Measurements from ENCODE around the gene C10orf90. TPM values are rescaled to one million over a fixed set of nuclear protein-coding genes. Genes with fewer than 3 reads are reported as not detected.

The C10orf90 gene
- polyA plus RNA-seq, 4 donors, result not detected

GRCh38 chr10:126455766-126456405 lies 214.6 kb downstream of the C10orf90 start:
- 50 to 66% (median 61%) methylated on average over 11 of the region's 11 CpGs for WGBS, 3 donors

GRCh38 chr10:126455036-126455765 lies 215.3 kb downstream of the C10orf90 start:
- Histone ChIP-seq H3K27me3 (ENCODE audit: control insufficient read depth in 3 of 3, insufficient read depth in 3 of 3, low read length in 3 of 3) (no peaks in the 10 kb centered on the region), H3K27ac (ENCODE audit: low read depth in 1 of 3, low read length in 2 of 3) (no peak overlapping the region), H3K9me3 (ENCODE audit: control insufficient read depth in 2 of 2, insufficient read depth in 1 of 2, low read depth in 1 of 2, low read length in 1 of 2) (no peaks in the 10 kb centered on the region), H3K4me1 (ENCODE audit: control insufficient read depth in 3 of 3, insufficient read depth in 2 of 3, low read depth in 1 of 3, low read length in 2 of 3) (no peaks in the 10 kb centered on the region), H3K36me3 (ENCODE audit: control insufficient read depth in 3 of 3, insufficient read depth in 2 of 3, low read depth in 1 of 3, low read length in 3 of 3) (no peaks in the 10 kb centered on the region), H3K4me3 (ENCODE audit: low read depth in 1 of 3, low read length in 3 of 3) (no peak overlapping the region)
- 78 to 83% (median 79%) methylated on average over 8 of the region's 8 CpGs for WGBS, 3 donors
- no peak for DNase-seq
- FAIRE-seq, result no peak

More at GRCh38 chr10:126455766-126456405, 214.6 kb downstream of the C10orf90 start:
- no peak overlapping the region for H3K27ac ChIP-seq (ENCODE audit: low read depth in 1 of 3, low read length in 2 of 3)
- H3K9me3 ChIP-seq (ENCODE audit: control insufficient read depth in 2 of 2, insufficient read depth in 1 of 2, low read depth in 1 of 2, low read length in 1 of 2), result no peaks in the 10 kb centered on the region
- no peaks in the 10 kb centered on the region for H3K27me3 ChIP-seq (ENCODE audit: control insufficient read depth in 3 of 3, insufficient read depth in 3 of 3, low read length in 3 of 3)
- H3K4me3 ChIP-seq (ENCODE audit: low read depth in 1 of 3, low read length in 3 of 3), result no peak overlapping the region
- no peaks in the 10 kb centered on the region for H3K36me3 ChIP-seq (ENCODE audit: control insufficient read depth in 3 of 3, insufficient read depth in 2 of 3, low read depth in 1 of 3, low read length in 3 of 3)
- DNase-seq (no peak), FAIRE-seq (no peak)
- no peaks in the 10 kb centered on the region for H3K4me1 ChIP-seq (ENCODE audit: control insufficient read depth in 3 of 3, insufficient read depth in 2 of 3, low read depth in 1 of 3, low read length in 2 of 3)

DNA sequence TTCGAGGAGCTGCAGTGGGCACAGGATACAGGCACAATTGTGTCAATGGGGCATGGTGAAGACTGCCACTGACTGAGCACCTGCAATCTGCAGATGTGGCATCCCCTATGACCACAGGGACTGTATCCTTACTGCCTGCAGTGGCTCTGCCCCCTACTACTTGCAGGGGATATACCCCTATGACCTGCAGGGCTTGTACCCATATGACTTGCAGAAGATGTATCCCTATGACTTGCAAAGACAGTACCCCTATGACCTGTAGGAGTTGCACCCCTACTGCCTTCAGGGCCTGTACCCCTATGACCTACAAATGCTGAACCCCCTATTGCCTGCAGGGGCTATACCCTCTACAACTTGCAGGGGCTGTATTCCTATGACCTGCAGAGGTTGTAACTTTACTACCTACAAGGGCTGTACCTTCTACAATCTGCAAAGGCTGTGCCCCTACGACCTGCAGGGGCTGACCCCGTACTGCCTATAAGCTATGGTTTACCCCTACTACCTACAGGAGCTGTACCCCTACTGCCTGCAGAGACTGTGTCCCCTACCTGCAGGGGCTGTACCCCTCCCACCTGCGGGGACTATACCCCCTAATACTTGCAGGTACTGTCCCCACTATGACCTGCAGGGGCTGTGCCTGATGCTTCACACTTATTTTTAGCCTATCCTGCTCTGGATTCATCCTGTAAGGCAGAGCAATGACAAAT lies 216.3 kb downstream of the C10orf90 start:
- no peak overlapping the region for H3K27ac ChIP-seq (ENCODE audit: low read depth in 1 of 3, low read length in 2 of 3)
- H3K36me3 ChIP-seq (ENCODE audit: control insufficient read depth in 3 of 3, insufficient read depth in 2 of 3, low read depth in 1 of 3, low read length in 3 of 3), result no peaks in the 10 kb centered on the region
- FAIRE-seq (no peak), DNase-seq (no peak)
- no peak overlapping the region for H3K4me3 ChIP-seq (ENCODE audit: low read depth in 1 of 3, low read length in 3 of 3)
- 71 to 79% (median 71%) methylated on average over 4 of the region's 4 CpGs for WGBS, 3 donors
- no peaks in the 10 kb centered on the region for H3K4me1 ChIP-seq (ENCODE audit: control insufficient read depth in 3 of 3, insufficient read depth in 2 of 3, low read depth in 1 of 3, low read length in 2 of 3)
- H3K27me3 ChIP-seq (ENCODE audit: control insufficient read depth in 3 of 3, insufficient read depth in 3 of 3, low read length in 3 of 3), result no peaks in the 10 kb centered on the region
- no peaks in the 10 kb centered on the region for H3K9me3 ChIP-seq (ENCODE audit: control insufficient read depth in 2 of 2, insufficient read depth in 1 of 2, low read depth in 1 of 2, low read length in 1 of 2)

- WGBS, 3 donors, result 52 to 77% (median 59%) methylated on average over 2 of the region's 2 CpGs
- FAIRE-seq, result no peak
These were observed 218.2 kb downstream of the C10orf90 start for GRCh38 chr10:126452245-126452644.

GRCh38 chr10:126448091-126448490 lies 222.4 kb downstream of the C10orf90 start:
- H3K4me1 ChIP-seq (ENCODE audit: control insufficient read depth in 3 of 3, insufficient read depth in 2 of 3, low read depth in 1 of 3, low read length in 2 of 3), result no peaks in the 10 kb centered on the region
- no peak overlapping the region for H3K4me3 ChIP-seq (ENCODE audit: low read depth in 1 of 3, low read length in 3 of 3)
- FAIRE-seq (no peak), DNase-seq (no peak)
- 93 to 96% (median 94%) methylated on average over 5 of the region's 5 CpGs for WGBS, 3 donors
- H3K27ac ChIP-seq (ENCODE audit: low read depth in 1 of 3, low read length in 2 of 3), result no peak overlapping the region
- no peaks in the 10 kb centered on the region for H3K27me3 ChIP-seq (ENCODE audit: control insufficient read depth in 3 of 3, insufficient read depth in 3 of 3, low read length in 3 of 3)
- no peaks in the 10 kb centered on the region for H3K9me3 ChIP-seq (ENCODE audit: control insufficient read depth in 2 of 2, insufficient read depth in 1 of 2, low read depth in 1 of 2, low read length in 1 of 2)
- H3K36me3 ChIP-seq (ENCODE audit: control insufficient read depth in 3 of 3, insufficient read depth in 2 of 3, low read depth in 1 of 3, low read length in 3 of 3), result no peaks in the 10 kb centered on the region

More at GRCh38 chr10:126452245-126452644, 218.2 kb downstream of the C10orf90 start:
- Histone ChIP-seq H3K4me1 (ENCODE audit: control insufficient read depth in 3 of 3, insufficient read depth in 2 of 3, low read depth in 1 of 3, low read length in 2 of 3) (no peaks in the 10 kb centered on the region), H3K27ac (ENCODE audit: low read depth in 1 of 3, low read length in 2 of 3) (no peak overlapping the region), H3K36me3 (ENCODE audit: control insufficient read depth in 3 of 3, insufficient read depth in 2 of 3, low read depth in 1 of 3, low read length in 3 of 3) (no peaks in the 10 kb centered on the region), H3K27me3 (ENCODE audit: control insufficient read depth in 3 of 3, insufficient read depth in 3 of 3, low read length in 3 of 3) (no peaks in the 10 kb centered on the region), H3K4me3 (ENCODE audit: low read depth in 1 of 3, low read length in 3 of 3) (no peak overlapping the region), H3K9me3 (ENCODE audit: control insufficient read depth in 2 of 2, insufficient read depth in 1 of 2, low read depth in 1 of 2, low read length in 1 of 2) (no peaks in the 10 kb centered on the region)
- DNase-seq, result no peak

DNA sequence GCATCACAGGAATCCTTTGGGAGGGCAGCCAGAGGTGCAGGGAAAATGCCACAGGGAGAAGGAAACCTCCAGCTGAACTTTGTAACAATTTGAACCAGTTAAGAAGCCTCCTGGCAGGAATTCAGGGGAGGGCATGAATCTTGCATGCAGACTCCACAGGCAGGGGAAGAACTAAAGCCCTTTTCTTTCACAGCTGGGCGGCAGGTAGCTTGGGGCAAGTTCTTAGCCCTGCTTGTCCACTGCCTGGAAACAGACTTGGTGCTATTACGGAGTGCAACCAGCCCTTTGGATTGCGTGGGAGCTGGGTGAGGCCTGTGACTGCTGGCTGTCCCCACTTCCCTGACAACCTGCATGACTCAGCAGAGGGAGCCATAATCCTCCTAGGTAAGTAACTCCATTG lies 230.6 kb downstream of the C10orf90 start:
- DNase-seq (no peak), FAIRE-seq (no peak)
- H3K36me3 ChIP-seq (ENCODE audit: control insufficient read depth in 3 of 3, insufficient read depth in 2 of 3, low read depth in 1 of 3, low read length in 3 of 3), result no peaks in the 10 kb centered on the region
- no peaks in the 10 kb centered on the region for H3K4me1 ChIP-seq (ENCODE audit: control insufficient read depth in 3 of 3, insufficient read depth in 2 of 3, low read depth in 1 of 3, low read length in 2 of 3)
- no peak overlapping the region for H3K27ac ChIP-seq (ENCODE audit: low read depth in 1 of 3, low read length in 2 of 3)
- no peak overlapping the region for H3K4me3 ChIP-seq (ENCODE audit: low read depth in 1 of 3, low read length in 3 of 3)
- peaks cover 0 to 3% (median 0%) of the 10 kb centered on the region in 3 donors for H3K27me3 ChIP-seq (ENCODE audit: control insufficient read depth in 3 of 3, insufficient read depth in 3 of 3, low read length in 3 of 3)
- peaks cover 0 to 5% of the 10 kb centered on the region in 2 donors for H3K9me3 ChIP-seq (ENCODE audit: control insufficient read depth in 2 of 2, insufficient read depth in 1 of 2, low read depth in 1 of 2, low read length in 1 of 2)
- WGBS, 3 donors, result 80 to 94% (median 87%) methylated on average over 3 of the region's 3 CpGs

DNA sequence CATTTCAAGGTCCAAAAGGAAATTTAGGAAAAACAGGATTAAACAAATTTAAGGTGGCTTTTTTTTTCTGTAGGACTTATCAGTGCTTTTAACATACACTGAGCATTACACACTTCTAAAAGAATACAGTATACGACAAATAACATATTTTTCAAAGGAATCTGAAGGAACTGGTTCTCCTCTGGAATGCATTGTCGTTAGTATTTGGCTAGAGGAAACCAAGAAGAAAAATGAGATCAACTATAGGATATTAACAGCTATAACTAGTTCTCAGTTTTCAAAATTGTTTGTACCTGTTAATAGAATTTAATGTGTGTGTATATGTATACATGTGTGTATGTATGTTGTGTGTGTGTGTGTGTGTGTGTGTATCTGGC lies 232.1 kb downstream of the C10orf90 start:
- no peak for DNase-seq
- H3K27me3 ChIP-seq (ENCODE audit: control insufficient read depth in 3 of 3, insufficient read depth in 3 of 3, low read length in 3 of 3), result peaks cover 0 to 3% (median 0%) of the 10 kb centered on the region in 3 donors
- H3K27ac ChIP-seq (ENCODE audit: low read depth in 1 of 3, low read length in 2 of 3), result no peak overlapping the region
- 50 to 76% (median 55%) methylated on average over 2 of the region's 2 CpGs for WGBS, 3 donors
- no peak overlapping the region for H3K4me3 ChIP-seq (ENCODE audit: low read depth in 1 of 3, low read length in 3 of 3)
- no peaks in the 10 kb centered on the region for H3K36me3 ChIP-seq (ENCODE audit: control insufficient read depth in 3 of 3, insufficient read depth in 2 of 3, low read depth in 1 of 3, low read length in 3 of 3)
- peaks cover 0 to 5% of the 10 kb centered on the region in 2 donors for H3K9me3 ChIP-seq (ENCODE audit: control insufficient read depth in 2 of 2, insufficient read depth in 1 of 2, low read depth in 1 of 2, low read length in 1 of 2)
- no peaks in the 10 kb centered on the region for H3K4me1 ChIP-seq (ENCODE audit: control insufficient read depth in 3 of 3, insufficient read depth in 2 of 3, low read depth in 1 of 3, low read length in 2 of 3)
- FAIRE-seq, result no peak

GRCh38 chr10:126437635-126438406 lies 232.7 kb downstream of the C10orf90 start:
- H3K4me3 ChIP-seq (ENCODE audit: low read depth in 1 of 3, low read length in 3 of 3), result no peak overlapping the region
- H3K4me1 ChIP-seq (ENCODE audit: control insufficient read depth in 3 of 3, insufficient read depth in 2 of 3, low read depth in 1 of 3, low read length in 2 of 3), result no peaks in the 10 kb centered on the region
- peaks cover 0 to 3% (median 0%) of the 10 kb centered on the region in 3 donors for H3K27me3 ChIP-seq (ENCODE audit: control insufficient read depth in 3 of 3, insufficient read depth in 3 of 3, low read length in 3 of 3)
- H3K27ac ChIP-seq (ENCODE audit: low read depth in 1 of 3, low read length in 2 of 3), result no peak overlapping the region
- no peak for FAIRE-seq
- 65 to 95% (median 93%) methylated on average over 2 of the region's 2 CpGs for WGBS, 3 donors
- DNase-seq, result no peak
- peaks cover 0 to 5% of the 10 kb centered on the region in 2 donors for H3K9me3 ChIP-seq (ENCODE audit: control insufficient read depth in 2 of 2, insufficient read depth in 1 of 2, low read depth in 1 of 2, low read length in 1 of 2)
- H3K36me3 ChIP-seq (ENCODE audit: control insufficient read depth in 3 of 3, insufficient read depth in 2 of 3, low read depth in 1 of 3, low read length in 3 of 3), result no peaks in the 10 kb centered on the region
